CD4-positive, alpha-beta T cell treated with Interleukin-17A for 4 hours (primary cell): ENCODE data around the gene CDH7.

Experiments
- DNase-seq: peaks from one replicate; pipeline ENCODE4 v3.0.0-alpha.2; 2020; ENCODE audit warnings: mixed read lengths

The CDH7 gene, protein sequence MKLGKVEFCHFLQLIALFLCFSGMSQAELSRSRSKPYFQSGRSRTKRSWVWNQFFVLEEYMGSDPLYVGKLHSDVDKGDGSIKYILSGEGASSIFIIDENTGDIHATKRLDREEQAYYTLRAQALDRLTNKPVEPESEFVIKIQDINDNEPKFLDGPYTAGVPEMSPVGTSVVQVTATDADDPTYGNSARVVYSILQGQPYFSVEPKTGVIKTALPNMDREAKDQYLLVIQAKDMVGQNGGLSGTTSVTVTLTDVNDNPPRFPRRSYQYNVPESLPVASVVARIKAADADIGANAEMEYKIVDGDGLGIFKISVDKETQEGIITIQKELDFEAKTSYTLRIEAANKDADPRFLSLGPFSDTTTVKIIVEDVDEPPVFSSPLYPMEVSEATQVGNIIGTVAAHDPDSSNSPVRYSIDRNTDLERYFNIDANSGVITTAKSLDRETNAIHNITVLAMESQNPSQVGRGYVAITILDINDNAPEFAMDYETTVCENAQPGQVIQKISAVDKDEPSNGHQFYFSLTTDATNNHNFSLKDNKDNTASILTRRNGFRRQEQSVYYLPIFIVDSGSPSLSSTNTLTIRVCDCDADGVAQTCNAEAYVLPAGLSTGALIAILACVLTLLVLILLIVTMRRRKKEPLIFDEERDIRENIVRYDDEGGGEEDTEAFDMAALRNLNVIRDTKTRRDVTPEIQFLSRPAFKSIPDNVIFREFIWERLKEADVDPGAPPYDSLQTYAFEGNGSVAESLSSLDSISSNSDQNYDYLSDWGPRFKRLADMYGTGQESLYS

DNA sequence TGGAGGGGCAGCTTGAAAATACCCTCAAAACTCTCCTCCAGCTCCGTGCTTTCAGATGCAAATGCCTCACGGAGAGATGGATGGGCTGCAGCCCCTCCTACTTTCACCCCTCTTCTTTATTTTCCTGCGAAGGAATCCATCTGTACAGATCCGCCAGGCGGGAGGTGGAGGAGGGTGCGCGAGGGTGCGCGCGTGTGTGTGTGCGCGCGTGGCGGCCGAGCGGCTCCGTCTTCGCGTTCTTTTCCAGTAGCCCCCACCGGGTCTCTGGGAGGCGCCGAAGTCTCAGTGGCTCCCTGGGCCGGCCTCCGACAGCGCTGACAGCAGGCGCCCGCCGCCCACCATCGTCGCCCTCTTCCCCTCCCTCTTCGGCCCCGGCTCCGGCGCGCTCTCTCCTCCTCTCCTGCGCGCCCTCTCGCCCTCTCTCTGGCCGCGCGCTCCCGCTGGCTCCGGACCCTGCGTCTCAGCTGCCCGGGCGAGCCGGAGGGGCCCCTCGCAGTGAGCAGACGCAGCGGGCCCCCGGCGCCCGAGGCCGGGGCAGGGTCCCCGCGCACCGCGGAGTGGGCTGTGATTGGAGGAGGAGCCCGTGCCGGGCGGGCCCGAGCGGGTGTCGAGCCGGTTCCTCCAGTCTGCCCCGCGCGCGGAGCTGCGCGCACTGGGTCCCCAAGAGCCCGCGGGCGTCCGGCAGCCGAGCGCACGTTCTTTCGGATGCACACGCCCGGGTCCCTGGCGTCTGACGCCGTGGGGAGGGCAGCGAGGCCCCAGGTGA, at the start of gene CDH7:
Gene CDH7, plus strand, starts transcription at position 624 of the 766 bp plus-strand sequence. CDS start 11,831 bp downstream, outside the sequence.
- no peak for DNase-seq

DNA sequence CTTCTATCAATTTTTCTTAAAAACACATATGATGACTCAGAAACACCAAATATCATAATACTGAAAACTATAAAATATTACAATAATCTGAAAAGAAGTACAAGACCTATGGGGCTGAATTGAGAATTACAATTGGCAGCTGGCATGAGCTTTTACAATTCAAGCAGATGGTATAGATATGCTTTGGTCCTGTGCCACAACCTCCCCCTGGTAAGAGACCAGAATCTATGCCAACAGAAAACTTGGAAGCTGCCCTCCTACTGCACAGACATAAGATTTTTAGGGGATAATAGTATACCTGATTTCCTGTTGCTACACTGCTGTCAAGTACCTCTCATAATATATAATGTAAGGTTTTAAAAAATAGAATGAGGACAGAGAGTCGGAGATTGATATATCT, 46.8 kb upstream of the CDH7 start:
- DNase-seq, result no peak

DNA sequence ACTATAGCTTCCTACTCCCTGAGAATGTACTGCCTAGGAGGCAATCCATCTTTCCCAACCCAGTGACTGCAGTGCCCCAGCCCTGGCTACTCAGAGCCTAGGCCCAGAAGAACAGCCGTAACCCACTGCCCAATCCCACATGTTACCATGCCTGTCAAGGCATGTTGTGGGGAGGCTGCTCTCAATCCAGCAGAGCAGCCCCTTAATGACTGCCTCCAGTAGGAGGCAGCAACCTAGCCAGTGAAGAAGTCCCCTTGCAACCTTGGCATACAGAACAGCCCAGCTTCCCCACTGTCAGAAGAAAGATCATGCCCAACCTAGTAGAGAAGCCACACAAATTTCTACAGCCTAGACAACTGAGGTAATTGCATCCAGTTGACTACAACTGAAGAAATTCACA, 44.2 kb upstream of the CDH7 start:
- DNase-seq, result no peak

DNA sequence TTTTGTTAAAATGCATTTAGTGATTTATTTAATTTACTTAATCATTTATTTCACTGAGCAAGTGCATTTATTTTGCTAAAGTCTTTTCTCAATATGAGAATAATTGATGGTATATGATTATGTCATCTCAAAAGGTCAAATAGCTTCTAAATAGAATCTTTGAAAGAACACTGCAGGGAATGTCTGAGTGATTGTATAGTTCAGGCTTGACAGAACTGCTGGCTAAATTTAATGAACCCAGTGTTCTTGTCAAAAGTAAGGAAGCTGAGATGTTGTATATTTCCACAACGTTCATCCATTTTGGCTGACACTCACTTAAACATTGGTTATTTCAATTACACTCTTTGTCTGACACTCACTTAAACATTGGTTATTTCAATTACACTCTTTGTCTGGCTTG, 39.3 kb upstream of the CDH7 start:
- no peak for DNase-seq

DNA sequence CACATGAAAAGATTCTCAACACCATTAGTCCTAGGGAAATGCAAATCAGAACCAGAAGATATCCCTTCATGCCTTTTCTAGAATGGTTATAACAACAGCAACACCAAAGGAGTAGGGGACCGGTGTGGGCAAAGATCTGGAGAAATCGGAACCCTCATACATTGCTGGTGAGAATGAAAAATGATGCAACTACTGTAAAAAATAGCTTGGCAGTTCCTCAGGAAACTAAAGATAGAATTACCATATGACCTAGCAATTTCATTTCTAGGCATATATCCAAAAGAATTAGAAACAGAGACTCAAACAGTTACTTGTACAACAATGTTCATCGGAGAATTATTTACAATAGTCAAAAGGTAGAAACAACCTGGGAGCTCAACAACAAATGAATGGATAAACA, 29.2 kb upstream of the CDH7 start:
- no peak for DNase-seq

DNA sequence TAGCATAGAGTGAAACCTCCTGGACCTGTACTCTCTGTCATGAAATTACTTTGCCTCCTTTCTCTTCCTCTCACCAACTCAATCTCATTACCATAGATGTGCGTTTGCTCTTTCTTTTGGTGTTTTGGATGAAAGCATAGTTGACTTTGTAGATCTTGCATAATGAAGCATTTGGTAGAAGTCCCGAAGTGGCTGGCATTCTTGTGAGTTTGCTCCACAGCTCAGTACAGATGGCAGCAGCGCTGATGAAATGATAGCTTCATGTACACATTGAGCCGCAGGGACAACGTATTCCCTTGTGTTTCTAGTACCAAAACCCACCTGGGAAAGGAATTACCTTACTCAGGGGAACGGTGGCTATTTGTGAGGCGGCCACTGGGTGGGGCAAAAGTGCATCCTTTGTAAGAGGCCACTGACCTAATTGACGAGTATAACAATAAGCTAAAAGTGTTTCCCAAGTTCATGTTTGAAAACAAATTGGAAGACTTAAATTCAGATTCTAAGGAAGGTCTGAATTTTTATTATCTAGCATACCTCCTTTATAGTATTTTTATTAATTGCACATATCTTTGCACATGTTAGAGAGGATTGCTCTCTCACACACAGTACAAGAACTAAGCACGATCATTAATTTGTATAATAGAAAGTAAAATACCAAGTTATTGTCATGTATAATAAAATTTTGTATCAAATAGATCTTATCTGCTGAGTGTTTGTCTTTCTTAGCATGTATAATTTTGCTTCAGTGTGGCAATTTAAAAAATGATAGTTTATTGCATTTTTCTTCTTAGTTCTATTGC, 25.4 kb upstream of the CDH7 start:
- no peak for DNase-seq

DNA sequence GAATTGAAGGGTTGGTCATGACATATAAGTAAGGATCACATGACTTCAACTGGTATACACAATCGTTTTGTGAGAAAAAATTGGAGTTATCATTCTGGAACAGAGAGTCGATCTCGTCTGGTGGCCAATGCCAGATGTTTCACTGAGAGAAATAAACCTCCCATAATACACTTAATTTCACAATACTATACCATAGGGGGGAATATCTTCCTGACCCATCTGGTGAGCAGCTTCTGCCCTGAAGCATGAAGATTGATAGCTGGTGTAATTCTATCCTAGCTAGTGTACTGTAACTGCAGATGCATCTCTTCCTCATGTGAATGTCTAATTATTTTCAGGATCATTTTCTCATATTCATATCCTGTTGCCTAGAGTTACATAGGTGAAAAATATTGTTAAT, 15.7 kb upstream of the CDH7 start:
- no peak for DNase-seq

DNA sequence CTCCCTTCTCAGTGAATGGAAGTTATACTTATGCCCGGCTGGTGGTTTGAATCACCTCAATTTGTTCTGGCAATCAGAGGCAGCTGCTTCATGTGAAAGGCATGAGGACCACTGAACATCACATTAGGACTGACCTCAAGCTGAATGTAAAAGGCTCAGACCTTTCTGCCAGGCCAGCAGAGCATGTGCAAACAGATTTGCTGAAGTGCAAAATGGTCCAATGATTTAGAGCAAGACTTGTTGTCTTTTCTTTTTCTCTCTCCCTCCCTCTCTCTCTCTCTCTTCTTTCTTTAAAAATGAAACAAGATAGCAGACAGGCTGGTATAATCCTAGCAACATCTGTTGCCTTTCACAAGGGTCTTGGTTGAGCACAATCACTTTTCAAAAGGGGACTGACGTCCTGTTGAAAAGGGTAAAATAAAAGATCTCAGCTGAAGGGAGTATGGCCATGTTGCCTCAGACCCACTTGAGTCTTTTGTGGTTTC, 13.3 kb upstream of the CDH7 start:
- DNase-seq, result no peak

DNA sequence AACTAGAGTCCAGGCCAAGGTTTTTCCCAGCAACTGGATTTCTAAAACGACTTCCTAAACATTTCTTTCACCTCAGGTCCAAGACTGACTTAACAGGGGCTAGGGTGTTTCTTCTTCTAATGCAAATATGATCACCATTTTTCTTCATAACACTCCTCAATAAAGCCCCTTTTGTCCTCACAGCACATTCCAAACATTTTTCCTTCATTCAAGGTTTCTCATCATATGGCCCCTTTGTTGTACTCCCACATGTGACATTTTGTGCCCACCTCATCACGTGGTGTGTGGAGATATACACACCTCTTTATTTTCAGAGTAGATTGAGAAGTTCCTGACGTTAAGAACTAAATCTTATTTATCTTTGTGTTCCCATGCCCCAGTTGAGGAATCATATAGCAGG, 3.9 kb upstream of the CDH7 start:
- DNase-seq, result no peak

DNA sequence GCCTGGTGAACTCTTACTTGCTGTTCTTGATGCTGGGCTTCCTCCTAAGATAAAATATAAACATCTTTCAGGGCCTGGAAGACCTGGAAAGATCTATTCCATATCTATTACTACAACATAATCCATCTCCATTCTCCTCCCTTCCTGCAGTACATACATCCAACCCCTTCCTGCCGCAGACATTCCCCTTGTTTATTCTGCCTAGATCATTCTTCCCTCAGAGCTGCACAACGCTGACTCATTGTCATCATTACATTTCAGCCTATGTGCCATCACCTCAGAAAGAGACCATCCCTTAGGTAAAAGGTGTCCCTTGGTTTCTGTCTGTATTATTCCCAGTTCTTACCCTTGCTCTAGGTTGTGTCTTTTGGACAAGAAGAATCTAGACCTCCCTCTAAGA, 2.5 kb upstream of the CDH7 start:
- no peak for DNase-seq

DNA sequence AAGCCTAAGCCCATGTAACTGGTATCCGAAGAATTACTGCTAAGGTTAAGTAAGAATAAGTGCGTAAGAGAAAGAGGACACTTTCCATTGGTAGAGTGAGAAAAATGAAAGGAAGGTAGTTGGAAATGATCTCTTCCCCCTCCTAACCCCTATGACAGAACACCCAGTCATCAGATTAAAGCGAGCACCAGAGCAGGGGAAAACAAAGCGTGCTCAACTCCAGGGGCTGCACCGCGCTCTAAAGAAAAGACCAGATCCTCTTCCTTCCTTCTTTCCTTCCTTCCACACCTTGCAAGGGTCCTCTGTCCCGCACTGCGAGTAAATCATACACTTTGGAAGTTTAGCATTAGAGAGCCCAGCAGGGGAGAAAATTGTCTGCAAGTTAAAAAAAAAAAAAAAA, 971 bp upstream of the CDH7 start:
- no peak for DNase-seq

DNA sequence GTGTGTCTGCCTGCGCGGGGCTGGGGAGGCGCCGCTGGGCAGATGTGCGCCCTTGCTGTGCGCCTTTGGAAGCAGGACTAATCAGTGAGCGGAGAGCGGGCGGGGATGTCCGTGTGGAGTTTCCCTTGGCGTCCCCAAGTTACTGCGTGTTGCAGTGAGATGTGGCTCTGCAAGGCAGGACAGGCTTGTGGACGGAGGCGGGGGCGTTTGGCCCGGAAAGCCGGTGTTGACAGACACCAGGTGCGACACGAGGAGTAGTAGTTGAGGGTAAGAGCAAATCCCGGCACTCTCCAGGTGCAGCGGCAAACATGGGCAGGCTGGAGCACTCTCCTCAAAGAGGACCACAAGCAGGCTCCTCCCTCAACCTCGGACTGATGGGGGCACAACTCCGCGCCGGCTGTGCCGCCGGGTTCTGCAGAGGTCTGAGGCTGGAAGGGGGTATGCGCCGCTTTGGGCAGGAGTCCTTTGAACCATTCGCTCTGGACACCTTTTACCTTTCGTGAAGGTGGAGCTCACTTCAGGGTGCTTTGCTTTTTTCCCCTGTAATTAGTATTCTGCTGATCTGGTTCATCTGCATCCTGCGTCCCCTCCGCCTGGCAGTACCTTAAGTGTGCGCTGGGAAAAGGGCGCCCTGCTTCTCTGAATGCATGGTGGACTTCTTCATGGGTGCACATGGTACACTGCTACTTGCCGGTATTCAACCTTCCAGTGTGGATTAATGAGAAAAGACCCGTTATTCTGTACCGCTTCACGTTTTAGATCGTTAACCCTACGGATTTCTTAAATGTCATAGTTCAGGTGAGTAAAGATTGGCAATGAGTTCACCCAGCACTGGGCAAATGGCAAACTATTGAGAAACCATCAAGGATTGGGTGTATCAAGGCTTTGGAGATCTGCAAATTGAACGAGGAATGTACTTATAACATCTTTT, 608 bp downstream of the CDH7 start:
- no peak for DNase-seq

DNA sequence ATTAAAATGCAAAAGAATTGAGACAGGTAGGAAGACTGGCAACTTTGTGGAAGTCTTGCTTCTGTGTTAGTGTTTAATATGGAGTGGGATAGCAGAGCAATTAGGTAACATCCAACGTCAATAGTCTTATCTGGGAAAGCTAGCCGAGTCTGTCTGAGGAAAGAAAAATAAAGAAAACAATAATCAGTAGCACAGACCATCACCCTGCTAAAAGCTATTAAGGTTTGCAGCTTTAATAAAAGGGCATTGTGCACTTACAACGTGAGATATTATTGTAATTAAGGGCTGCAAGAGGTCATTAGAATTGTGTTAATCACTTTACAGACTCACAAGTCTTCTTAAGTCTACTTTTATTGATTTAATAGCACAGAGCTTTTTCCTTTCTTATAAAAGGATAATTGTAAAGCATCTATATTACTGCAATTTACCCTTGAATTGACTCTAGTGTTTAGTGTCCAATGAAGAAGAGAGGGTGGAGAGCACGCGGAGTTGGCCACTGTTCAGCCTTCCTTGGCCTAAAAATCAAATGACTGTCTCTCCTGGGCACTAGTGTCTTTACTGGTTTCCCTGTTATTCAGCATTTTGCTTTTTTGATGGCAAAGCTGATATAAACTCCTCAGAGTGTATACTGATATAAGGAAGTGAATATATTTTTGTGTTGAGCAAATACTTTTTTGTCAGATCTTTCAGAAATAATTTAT, 2.0 kb downstream of the CDH7 start:
- no peak for DNase-seq

DNA sequence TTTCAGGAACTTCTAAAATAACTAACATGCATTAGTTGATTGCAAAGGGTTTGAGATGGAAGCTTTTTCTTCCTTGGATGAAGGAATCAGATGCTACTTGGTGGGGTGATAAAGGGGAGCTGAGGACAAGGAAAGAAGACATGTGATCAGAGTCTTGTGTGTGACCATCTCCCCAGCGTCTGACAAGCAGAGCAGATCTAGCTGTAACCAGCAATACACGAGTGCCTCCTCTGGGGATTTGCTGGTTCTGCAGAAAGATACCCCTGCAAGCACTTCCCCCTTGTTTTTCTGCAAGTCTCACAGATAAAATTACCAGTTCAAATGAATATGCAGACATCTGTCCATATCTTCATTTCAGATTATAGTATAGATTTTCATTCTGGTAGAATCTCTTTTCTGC, 2.7 kb downstream of the CDH7 start:
- no peak for DNase-seq

DNA sequence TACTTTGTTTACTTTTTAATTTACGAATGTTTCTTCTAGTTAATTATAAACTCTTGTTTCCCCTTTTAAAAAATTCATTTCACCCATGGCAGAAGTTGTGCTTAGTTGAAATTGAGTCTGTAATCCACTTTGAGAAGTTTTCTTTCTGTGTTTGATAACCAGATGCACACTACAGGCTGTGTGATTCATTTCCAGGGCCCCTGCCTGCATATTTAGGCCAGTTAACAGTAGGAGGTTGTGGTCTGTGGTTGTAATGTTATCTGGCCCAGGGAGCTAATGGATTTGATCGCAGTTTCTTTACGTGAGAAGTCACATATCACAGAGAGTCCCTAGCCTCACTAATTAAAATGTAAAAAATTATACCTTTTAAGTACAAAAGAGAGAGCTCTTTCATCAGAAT, 3.3 kb downstream of the CDH7 start:
- DNase-seq, result no peak

DNA sequence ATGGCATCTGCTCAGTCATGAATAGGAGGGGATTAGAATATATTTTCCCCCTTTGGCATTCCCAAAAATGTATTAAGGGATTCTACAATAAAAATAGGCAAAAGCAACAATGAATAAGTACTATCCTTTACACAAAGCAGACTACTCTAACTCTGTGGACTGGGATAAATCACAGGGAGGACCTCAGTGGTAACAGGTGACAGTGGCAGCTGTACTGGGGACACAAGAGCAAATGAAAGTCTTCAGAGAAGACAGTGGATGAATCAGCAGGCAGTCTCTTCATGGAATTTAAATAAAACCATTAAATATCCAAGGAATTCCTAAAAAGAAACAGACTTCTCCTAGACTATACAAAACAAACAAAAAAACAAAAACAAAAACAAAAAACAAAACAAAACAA, 4.8 kb downstream of the CDH7 start:
- no peak for DNase-seq

DNA sequence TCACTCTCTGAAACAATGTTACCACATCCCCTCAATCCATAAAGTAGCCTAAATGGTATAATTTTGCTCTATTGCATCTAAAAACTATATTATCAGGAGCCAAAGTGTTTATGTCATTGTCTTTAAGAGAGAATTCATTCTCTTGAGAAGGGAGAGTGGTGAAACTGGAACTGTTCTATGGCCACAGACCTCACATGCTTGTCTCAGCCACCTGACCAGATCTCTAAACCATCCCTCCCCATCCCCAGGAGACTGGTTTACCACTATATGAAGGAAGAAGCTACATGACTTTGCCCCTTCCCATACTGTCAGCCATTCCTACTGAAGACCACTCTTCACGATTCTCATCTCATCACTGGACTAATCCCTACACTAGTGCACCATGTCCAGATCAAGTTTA, 9.6 kb downstream of the CDH7 start:
- no peak for DNase-seq

DNA sequence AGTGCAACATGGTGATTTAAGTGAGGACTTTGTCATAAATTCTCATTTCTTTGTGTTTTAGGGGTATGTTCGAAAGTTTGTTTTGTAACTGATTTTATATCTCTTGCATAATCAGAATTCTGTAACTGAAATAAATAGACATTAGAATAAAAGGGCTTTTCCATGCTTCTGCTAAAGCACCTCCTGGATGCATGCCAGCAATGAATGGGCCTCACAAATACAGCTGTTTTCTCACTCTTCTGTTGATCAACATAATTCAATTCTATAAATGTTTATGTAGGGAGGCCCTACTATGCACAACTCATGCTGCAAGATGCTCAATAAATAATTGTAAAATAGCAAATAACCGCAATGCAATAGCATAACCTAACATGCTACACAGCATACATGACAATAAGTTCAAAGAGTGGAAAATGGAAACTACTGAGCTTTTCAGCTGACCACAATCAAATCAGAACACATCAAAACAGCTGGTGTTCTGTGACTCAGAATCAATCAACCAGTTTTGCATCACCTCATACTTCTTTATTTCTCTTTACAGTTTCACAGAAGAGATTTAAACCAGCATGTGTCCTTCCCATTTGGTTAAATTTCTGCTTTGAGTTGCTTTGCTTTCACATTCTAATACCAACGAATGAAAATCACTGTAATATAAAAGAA, 11.0 kb downstream of the CDH7 start:
- DNase-seq, result no peak

DNA sequence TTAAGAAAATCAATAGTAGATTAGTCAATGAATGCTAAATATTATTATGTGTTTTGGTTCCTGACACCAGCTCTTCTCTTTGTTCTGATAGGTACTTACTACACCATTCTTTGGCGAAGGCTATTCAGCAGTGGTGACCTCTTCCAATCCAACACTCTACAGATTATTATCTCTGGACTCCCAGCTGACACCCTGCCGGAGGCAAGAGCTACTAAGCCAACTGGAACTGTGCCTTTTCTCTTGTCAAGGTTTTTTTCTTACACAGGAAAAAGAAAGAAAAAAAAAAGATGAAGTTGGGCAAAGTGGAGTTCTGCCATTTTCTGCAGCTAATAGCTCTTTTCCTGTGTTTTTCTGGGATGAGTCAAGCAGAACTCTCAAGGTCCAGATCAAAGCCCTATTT, 11.7 kb downstream of the CDH7 start:
- no peak for DNase-seq

DNA sequence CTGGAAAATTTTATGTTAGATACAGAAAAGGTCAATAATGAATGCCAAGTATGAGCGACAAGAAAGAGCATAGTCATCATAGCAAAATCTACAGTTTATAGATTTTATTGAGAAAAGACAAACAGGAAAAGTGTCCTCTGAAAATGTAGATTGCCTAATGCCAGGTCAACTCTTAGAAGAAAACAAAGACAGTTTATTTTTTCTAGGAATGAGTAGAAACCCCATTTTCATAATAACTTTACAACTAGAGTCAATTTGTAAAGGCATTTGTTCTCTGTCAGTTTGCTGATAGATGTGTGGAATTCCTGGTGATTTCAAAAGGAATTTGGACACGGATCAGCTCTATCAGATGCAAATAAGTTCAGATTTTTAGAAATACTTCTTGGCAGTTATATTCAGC, 16.6 kb downstream of the CDH7 start:
- no peak for DNase-seq
